ENCODE results near the gene UBE2U.
"Not testable (repeated sequence)": the region's sequence is repeated elsewhere in the genome, so short reads cannot be mapped to it uniquely, and the experiment has no call there.

Gene UBE2U

GRCh38 chr1:64245495-64245894 lies 42.1 kb downstream of the UBE2U start:
- Histone ChIP-seq H3K4me3 (ENCODE audit: low read length) (peak overlapping the region; percentile 41), H3K4me2 (ENCODE audit: low read length) (peak overlapping the region; percentile 51), H3K4me1 (ENCODE audit: control insufficient read depth, low read length) (peaks cover 30% of the 10 kb centered on the region), H3K27ac (ENCODE audit: low read depth, low read length) (no peak overlapping the region), H3K9me3 (ENCODE audit: control insufficient read depth, insufficient read depth, low read length) (no peaks in the 10 kb centered on the region), H3K36me3 (ENCODE audit: control insufficient read depth, low read length) (no peaks in the 10 kb centered on the region), H3K9me2 (replicated peaks; ENCODE audit: control insufficient read depth, low read length) (no peaks in the 10 kb centered on the region), H4K20me1 (ENCODE audit: control insufficient read depth, insufficient read depth, low read depth, low read length) (no peaks in the 10 kb centered on the region), H3K79me2 (ENCODE audit: control insufficient read depth, low read length) (no peaks in the 10 kb centered on the region), H3F3A (ENCODE audit: control insufficient read depth, insufficient read depth) (no peaks in the 10 kb centered on the region), H3K27me3 (ENCODE audit: control insufficient read depth, low read length) (peaks cover 13% of the 10 kb centered on the region)
- no peak for TF ChIP-seq EZH2phosphoT487 (IDR thresholded peaks at IDR 0.05; ENCODE audit: borderline replicate concordance, low read length)
- TF ChIP-seq CTCF (IDR thresholded peaks at IDR 0.05; ENCODE audit: low read depth, low read length, poor library complexity, severe bottlenecking) = no peak

GRCh38 chr1:64246294-64246917 lies 43.0 kb downstream of the UBE2U start:
- no peak overlapping the region for H3K27ac ChIP-seq (ENCODE audit: low read depth, low read length)
- no peaks in the 10 kb centered on the region for H3K9me2 ChIP-seq (replicated peaks; ENCODE audit: control insufficient read depth, low read length)

GRCh38 chr1:64248065-64248464 lies 44.6 kb downstream of the UBE2U start:
- TF ChIP-seq EZH2phosphoT487 (IDR thresholded peaks at IDR 0.05; ENCODE audit: borderline replicate concordance, low read length) (no peak), CTCF (IDR thresholded peaks at IDR 0.05; ENCODE audit: low read depth, low read length, poor library complexity, severe bottlenecking) (no peak)

More at GRCh38 chr1:64246294-64246917, 43.0 kb downstream of the UBE2U start:
- Histone ChIP-seq H3K9me3 (ENCODE audit: control insufficient read depth, insufficient read depth, low read length) (no peaks in the 10 kb centered on the region), H3K36me3 (ENCODE audit: control insufficient read depth, low read length) (no peaks in the 10 kb centered on the region), H3K4me1 (ENCODE audit: control insufficient read depth, low read length) (peaks cover 30% of the 10 kb centered on the region), H3K4me3 (ENCODE audit: low read length) (no peak overlapping the region), H3K27me3 (ENCODE audit: control insufficient read depth, low read length) (peaks cover 13% of the 10 kb centered on the region), H3K4me2 (ENCODE audit: low read length) (no peak overlapping the region), H4K20me1 (ENCODE audit: control insufficient read depth, insufficient read depth, low read depth, low read length) (no peaks in the 10 kb centered on the region), H3K79me2 (ENCODE audit: control insufficient read depth, low read length) (no peaks in the 10 kb centered on the region), H3F3A (ENCODE audit: control insufficient read depth, insufficient read depth) (no peaks in the 10 kb centered on the region)
- TF ChIP-seq EZH2phosphoT487 (IDR thresholded peaks at IDR 0.05; ENCODE audit: borderline replicate concordance, low read length) (no peak), CTCF (IDR thresholded peaks at IDR 0.05; ENCODE audit: low read depth, low read length, poor library complexity, severe bottlenecking) (peak; percentile 63)

GRCh38 chr1:64250472-64250871 lies 47.0 kb downstream of the UBE2U start:
- not testable (repeated sequence) for H4K20me1 ChIP-seq (ENCODE audit: control insufficient read depth, insufficient read depth, low read depth, low read length); H3K9me2 ChIP-seq (replicated peaks; ENCODE audit: control insufficient read depth, low read length); H3K9me3 ChIP-seq (ENCODE audit: control insufficient read depth, insufficient read depth, low read length); H3K4me3 ChIP-seq (ENCODE audit: low read length); H3K79me2 ChIP-seq (ENCODE audit: control insufficient read depth, low read length); H3F3A ChIP-seq (ENCODE audit: control insufficient read depth, insufficient read depth); H3K4me2 ChIP-seq (ENCODE audit: low read length); H3K27ac ChIP-seq (ENCODE audit: low read depth, low read length); H3K36me3 ChIP-seq (ENCODE audit: control insufficient read depth, low read length); H3K4me1 ChIP-seq (ENCODE audit: control insufficient read depth, low read length)
- H3K27me3 ChIP-seq (ENCODE audit: control insufficient read depth, low read length) = peaks cover 13% of the 10 kb centered on the region

More at GRCh38 chr1:64248065-64248464, 44.6 kb downstream of the UBE2U start:
- Histone ChIP-seq H3K9me3 (ENCODE audit: control insufficient read depth, insufficient read depth, low read length) (no peaks in the 10 kb centered on the region), H3K27ac (ENCODE audit: low read depth, low read length) (no peak overlapping the region), H3K4me1 (ENCODE audit: control insufficient read depth, low read length) (peaks cover 24% of the 10 kb centered on the region), H3K79me2 (ENCODE audit: control insufficient read depth, low read length) (no peaks in the 10 kb centered on the region), H3F3A (ENCODE audit: control insufficient read depth, insufficient read depth) (no peaks in the 10 kb centered on the region), H4K20me1 (ENCODE audit: control insufficient read depth, insufficient read depth, low read depth, low read length) (no peaks in the 10 kb centered on the region), H3K4me3 (ENCODE audit: low read length) (no peak overlapping the region), H3K36me3 (ENCODE audit: control insufficient read depth, low read length) (no peaks in the 10 kb centered on the region), H3K4me2 (ENCODE audit: low read length) (no peak overlapping the region), H3K9me2 (replicated peaks; ENCODE audit: control insufficient read depth, low read length) (no peaks in the 10 kb centered on the region), H3K27me3 (ENCODE audit: control insufficient read depth, low read length) (peaks cover 13% of the 10 kb centered on the region)
